IPS DF 6.9 (cell line): Measurements from ENCODE around the gene PKP3.

ENCODE experiments used
- DNase-seq: peaks from one replicate; pipeline ENCODE4 v3.0.0-alpha.2; 2013; ENCODE audit warnings: low read depth, low spot score
- H3K27ac ChIP-seq: one replicate; pipeline ENCODE4 v1.5.1; 2013; ENCODE audit warnings: low read length, control low read depth
- H3K27me3 ChIP-seq: 2 replicates; pipeline ENCODE4 v1.6.1; 2013; ENCODE audit warnings: mild to moderate bottlenecking, low read length; ENCODE audit not compliant: control insufficient read depth, insufficient read depth
- H3K36me3 ChIP-seq: 2 replicates; pipeline ENCODE4 v1.6.1; 2013; ENCODE audit warnings: low read length; ENCODE audit not compliant: control insufficient read depth, insufficient read depth
- H3K4me1 ChIP-seq: 2 replicates; pipeline ENCODE4 v1.6.1; 2013; ENCODE audit warnings: low read length; ENCODE audit not compliant: control insufficient read depth, insufficient read depth
- H3K4me3 ChIP-seq: 2 replicates; pipeline ENCODE4 v1.5.1; 2013; ENCODE audit warnings: mild to moderate bottlenecking, low read length
- H3K9me3 ChIP-seq: 2 replicates; pipeline ENCODE4 v1.6.1; 2013; ENCODE audit warnings: low read length, inconsistent platforms; ENCODE audit not compliant: control insufficient read depth, insufficient read depth
- WGBS: extraction: QIAGEN DNeasy Blood & Tissue Kit; methylation state at CpG from one replicate; pipeline ENCODE4 v1.1.7; 2013; ENCODE audit warnings: mixed read lengths, missing lambda C conversion rate; ENCODE audit not compliant: insufficient read length, insufficient coverage; 5-methylcytosine and 5-hydroxymethylcytosine counted together

Gene PKP3

DNA sequence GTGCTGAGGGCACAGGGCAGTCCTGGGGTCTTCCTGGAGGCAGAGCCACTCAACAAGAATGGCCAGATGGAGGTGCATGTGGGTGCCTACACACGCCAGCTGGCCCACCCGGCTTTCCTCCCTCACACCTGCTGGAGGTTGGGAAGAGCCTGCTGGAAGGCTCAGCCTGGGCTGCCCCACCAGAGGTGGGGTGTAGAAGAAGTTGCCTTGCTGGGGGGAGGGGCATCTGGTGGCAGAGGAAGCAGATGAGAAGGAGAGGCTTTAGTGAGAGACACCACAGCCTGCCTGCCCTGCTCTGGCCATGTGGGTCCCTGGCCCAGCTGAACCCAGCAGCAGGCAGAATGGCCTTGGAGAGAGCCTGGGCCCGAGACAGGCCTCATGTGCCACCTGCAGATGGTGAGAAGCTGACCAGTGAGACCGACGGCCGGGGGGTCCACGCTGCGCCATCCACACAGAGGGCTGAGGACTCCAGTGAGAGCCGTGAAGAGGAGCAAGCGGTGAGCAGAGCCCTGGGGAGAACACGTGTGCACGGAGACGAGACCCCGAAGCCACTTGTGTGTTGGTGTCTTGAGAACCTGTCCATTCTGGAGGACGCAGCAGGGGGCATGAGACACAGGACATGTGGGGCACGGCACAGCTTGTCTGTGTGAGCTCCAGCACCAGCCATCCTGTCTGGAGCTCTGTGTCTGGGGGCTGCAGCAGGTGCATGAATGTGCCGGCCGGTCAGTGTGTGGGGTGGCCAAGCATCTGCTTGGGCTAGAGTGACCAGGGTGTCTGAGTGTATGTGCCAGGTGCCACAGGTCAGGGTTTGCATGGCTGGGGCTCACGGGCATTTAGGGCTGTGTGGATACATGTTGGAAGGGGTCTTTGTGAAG is 22.1 kb upstream of the PKP3 start:
- WGBS, result no CpG with 5 or more reads among the region's 19 CpGs
- no peak for DNase-seq
- Histone ChIP-seq H3K27ac (no peak overlapping the region), H3K36me3 (peaks cover 18% of the 10 kb centered on the region), H3K9me3 (no peaks in the 10 kb centered on the region), H3K4me3 (no peak overlapping the region), H3K4me1 (peaks cover 8% of the 10 kb centered on the region), H3K27me3 (no peaks in the 10 kb centered on the region)

- Histone ChIP-seq H3K9me3 (no peaks in the 10 kb centered on the region), H3K4me1 (peaks cover 6% of the 10 kb centered on the region), H3K36me3 (peaks cover 20% of the 10 kb centered on the region), H3K27ac (no peak overlapping the region), H3K27me3 (no peaks in the 10 kb centered on the region), H3K4me3 (no peak overlapping the region)
- no CpG with 5 or more reads among the region's 41 CpGs for WGBS
- no peak for DNase-seq
Observed at GRCh38 chr11:372809-373715, 20.9 kb upstream of the PKP3 start.

GRCh38 chr11:373716-374551 is 20.1 kb upstream of the PKP3 start:
- Histone ChIP-seq H3K27ac (no peak overlapping the region), H3K27me3 (no peaks in the 10 kb centered on the region), H3K4me1 (no peaks in the 10 kb centered on the region), H3K9me3 (no peaks in the 10 kb centered on the region), H3K4me3 (no peak overlapping the region), H3K36me3 (peaks cover 22% of the 10 kb centered on the region)
- WGBS, result no CpG with 5 or more reads among the region's 23 CpGs
- no peak for DNase-seq

GRCh38 chr11:375065-376025 is 18.7 kb upstream of the PKP3 start:
- Histone ChIP-seq H3K36me3 (peaks cover 36% of the 10 kb centered on the region), H3K4me3 (no peak overlapping the region), H3K27me3 (no peaks in the 10 kb centered on the region), H3K4me1 (no peaks in the 10 kb centered on the region), H3K27ac (no peak overlapping the region), H3K9me3 (no peaks in the 10 kb centered on the region)
- WGBS, result no CpG with 5 or more reads among the region's 41 CpGs
- DNase-seq, result no peak

GRCh38 chr11:376531-377173 is 17.4 kb upstream of the PKP3 start:
- Histone ChIP-seq H3K36me3 (peaks cover 36% of the 10 kb centered on the region), H3K4me1 (no peaks in the 10 kb centered on the region), H3K9me3 (no peaks in the 10 kb centered on the region), H3K27ac (no peak overlapping the region), H3K4me3 (no peak overlapping the region), H3K27me3 (no peaks in the 10 kb centered on the region)
- no peak for DNase-seq
- WGBS, result no CpG with 5 or more reads among the region's 70 CpGs

GRCh38 chr11:377174-377865 is 16.7 kb upstream of the PKP3 start:
- no CpG with 5 or more reads among the region's 44 CpGs for WGBS
- no peaks in the 10 kb centered on the region for H3K27me3 ChIP-seq
- DNase-seq, result no peak
- H3K4me1 ChIP-seq, result no peaks in the 10 kb centered on the region
- no peaks in the 10 kb centered on the region for H3K9me3 ChIP-seq
- H3K36me3 ChIP-seq, result peaks cover 32% of the 10 kb centered on the region
- no peak overlapping the region for H3K4me3 ChIP-seq
- no peak overlapping the region for H3K27ac ChIP-seq

DNA sequence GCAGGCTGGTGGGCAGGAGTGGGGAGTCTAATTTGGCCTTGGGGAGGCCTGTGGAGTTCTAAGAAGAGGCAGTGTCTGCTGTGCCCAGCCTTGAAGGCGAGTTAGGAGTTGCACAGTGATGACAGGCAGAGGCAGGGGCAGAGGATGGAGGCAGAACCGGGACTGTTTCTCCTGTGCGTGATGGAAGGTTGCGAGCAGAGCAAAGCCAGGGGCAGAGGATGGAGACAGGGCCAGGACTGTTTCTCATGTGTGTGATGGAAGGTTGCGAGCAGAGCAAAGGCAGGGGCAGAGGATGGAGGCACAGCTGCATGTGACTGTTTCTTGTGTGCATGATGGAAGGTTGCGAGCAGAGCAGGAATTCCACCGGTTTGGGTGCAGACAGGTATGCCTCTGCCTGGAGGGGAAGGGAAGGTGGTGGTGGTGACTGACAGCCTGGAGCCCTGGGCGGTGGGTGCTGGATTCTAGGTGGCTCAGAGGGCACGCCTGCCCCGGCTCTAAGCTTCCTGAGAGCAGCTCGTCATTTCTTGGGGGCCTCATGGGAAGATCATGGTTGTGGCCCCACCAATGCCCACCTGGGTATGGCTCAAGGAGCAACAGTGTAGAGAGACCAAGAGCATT is 16.0 kb upstream of the PKP3 start:
- no peak overlapping the region for H3K4me3 ChIP-seq
- H3K27ac ChIP-seq, result no peak overlapping the region
- H3K36me3 ChIP-seq, result peaks cover 30% of the 10 kb centered on the region
- DNase-seq, result no peak
- no peaks in the 10 kb centered on the region for H3K27me3 ChIP-seq
- no peaks in the 10 kb centered on the region for H3K4me1 ChIP-seq
- H3K9me3 ChIP-seq, result no peaks in the 10 kb centered on the region
- no CpG with 5 or more reads among the region's 11 CpGs for WGBS

GRCh38 chr11:379205-380094 is 14.6 kb upstream of the PKP3 start:
- DNase-seq, result no peak
- peaks cover 22% of the 10 kb centered on the region for H3K36me3 ChIP-seq
- no peak overlapping the region for H3K27ac ChIP-seq
- H3K4me1 ChIP-seq, result no peaks in the 10 kb centered on the region
- no CpG with 5 or more reads among the region's 87 CpGs for WGBS
- H3K27me3 ChIP-seq, result no peaks in the 10 kb centered on the region
- H3K9me3 ChIP-seq, result no peaks in the 10 kb centered on the region
- no peak overlapping the region for H3K4me3 ChIP-seq
